Mesenchymal stem cell (in vitro differentiated cells and primary cell): ENCODE results near the gene HPS5.

Experiments
- DNase-seq: peaks from one replicate; pipeline ENCODE4 v3.0.0-alpha.2; 2013
- H2AFZ ChIP-seq: one replicate; pipeline ENCODE4 v1.6.1; 2013; ENCODE audit warnings: low read depth, mild to moderate bottlenecking, control low read depth, inconsistent platforms, low read length, moderate library complexity
- H2AK5ac ChIP-seq: 2 replicates; pipeline ENCODE4 v1.6.1; 2013; ENCODE audit warnings: low read length, moderate library complexity, mild to moderate bottlenecking, inconsistent platforms; ENCODE audit not compliant: severe bottlenecking
- H2BK120ac ChIP-seq: one replicate; pipeline ENCODE4 v1.6.1; 2013; ENCODE audit warnings: low read depth, mild to moderate bottlenecking, inconsistent platforms, low read length, moderate library complexity
- H2BK12ac ChIP-seq, 2 experiments: one replicate each; pipeline ENCODE4 v1.6.1; 2013; ENCODE audit warnings: inconsistent platforms in 2 of 2, low read length in 2 of 2, mild to moderate bottlenecking in 2 of 2, moderate library complexity in 2 of 2, control low read depth in 1 of 2
- H2BK15ac ChIP-seq: one replicate; pipeline ENCODE4 v1.6.1; 2013; ENCODE audit warnings: mild to moderate bottlenecking, low read depth, inconsistent platforms; ENCODE audit not compliant: poor library complexity, severe bottlenecking
- H2BK5ac ChIP-seq: 2 replicates; pipeline ENCODE4 v1.6.1; 2013; ENCODE audit warnings: low read depth, mild to moderate bottlenecking, low read length, control low read depth, inconsistent platforms; ENCODE audit not compliant: poor library complexity, severe bottlenecking
- H3K14ac ChIP-seq, 2 experiments: one replicate each; pipeline ENCODE4 v1.6.1; 2013; ENCODE audit warnings: inconsistent platforms in 2 of 2, low read length in 2 of 2, control low read depth in 1 of 2, mild to moderate bottlenecking in 1 of 2, moderate library complexity in 1 of 2
- H3K18ac ChIP-seq, 2 experiments: one replicate each; pipeline ENCODE4 v1.6.1; 2013; ENCODE audit warnings: inconsistent platforms in 2 of 2, low read length in 2 of 2, control low read depth in 1 of 2, low read depth in 1 of 2, mild to moderate bottlenecking in 1 of 2
- H3K23ac ChIP-seq, 2 experiments: one replicate each; pipeline ENCODE4 v1.6.1; 2013; ENCODE audit warnings: inconsistent platforms in 2 of 2, low read length in 2 of 2, mild to moderate bottlenecking in 2 of 2, moderate library complexity in 2 of 2, control low read depth in 1 of 2
- H3K27ac ChIP-seq: 2 replicates; pipeline ENCODE4 v1.5.1; 2013; ENCODE audit warnings: mild to moderate bottlenecking, moderate library complexity, low read length, control low read depth, inconsistent platforms; ENCODE audit not compliant: poor library complexity, severe bottlenecking
- H3K27me3 ChIP-seq, 2 experiments: 2 replicates each; pipeline versions ENCODE4 v1.6.1 to v1.7.0; 2013; ENCODE audit warnings: low read length in 2 of 2, mild to moderate bottlenecking in 2 of 2, moderate library complexity in 2 of 2, control low read depth in 1 of 2, inconsistent platforms in 1 of 2; ENCODE audit not compliant: control insufficient read depth in 1 of 2, insufficient read depth in 1 of 2
- H3K36me3 ChIP-seq, 2 experiments: 2 replicates each; pipeline versions ENCODE4 v1.6.1 to v1.7.0; 2013; ENCODE audit warnings: low read length in 2 of 2, control low read depth in 1 of 2, inconsistent platforms in 1 of 2, low read depth in 1 of 2, mild to moderate bottlenecking in 1 of 2; ENCODE audit not compliant: insufficient read depth in 2 of 2, control insufficient read depth in 1 of 2
- H3K4ac ChIP-seq, 2 experiments: one replicate each; pipeline ENCODE4 v1.6.1; 2013; ENCODE audit warnings: inconsistent platforms in 2 of 2, low read length in 2 of 2, mild to moderate bottlenecking in 2 of 2, moderate library complexity in 2 of 2, control low read depth in 1 of 2, low read depth in 1 of 2
- H3K4me1 ChIP-seq: 2 replicates; pipeline ENCODE4 v1.6.1; 2013; ENCODE audit warnings: low read depth, low read length, control low read depth; ENCODE audit not compliant: control insufficient read depth, insufficient read depth
- H3K4me2 ChIP-seq: 2 replicates; pipeline ENCODE4 v1.6.1; 2013; ENCODE audit warnings: low read length, mild to moderate bottlenecking, inconsistent platforms; ENCODE audit not compliant: poor library complexity, severe bottlenecking
- H3K4me3 ChIP-seq, 2 experiments: 2 replicates each; pipeline versions ENCODE4 v1.5.1 to v1.7.0; 2013; ENCODE audit warnings: low read length in 2 of 2, mild to moderate bottlenecking in 2 of 2, control low read depth in 1 of 2, low read depth in 1 of 2; ENCODE audit not compliant: insufficient read depth in 1 of 2
- H3K79me1 ChIP-seq: replicated peaks from 2 replicates; pipeline ENCODE4 v1.6.1; 2013; ENCODE audit warnings: mild to moderate bottlenecking, control low read depth, low read length, inconsistent platforms; ENCODE audit not compliant: poor library complexity, severe bottlenecking
- H3K9ac ChIP-seq: 2 replicates; pipeline ENCODE4 v1.7.0; 2013; ENCODE audit warnings: mild to moderate bottlenecking, low read length, moderate library complexity
- H3K9me3 ChIP-seq: 2 replicates; pipeline ENCODE4 v1.7.0; 2013; ENCODE audit warnings: mild to moderate bottlenecking, low read length; ENCODE audit not compliant: control insufficient read depth
- H4K8ac ChIP-seq: one replicate; pipeline ENCODE4 v1.6.1; 2013; ENCODE audit warnings: inconsistent platforms, mild to moderate bottlenecking, low read length, moderate library complexity
- H4K91ac ChIP-seq: one replicate; pipeline ENCODE4 v1.6.1; 2013; ENCODE audit warnings: mild to moderate bottlenecking, low read length, inconsistent platforms
- WGBS: methylation state at CpG from one replicate; pipeline ENCODE4 v1.1.7; 2013; ENCODE audit warnings: mixed read lengths; 5-methylcytosine and 5-hydroxymethylcytosine counted together

Gene HPS5

GRCh38 chr11:18332891-18333290 is 11.0 kb upstream of the HPS5 start:
- H2AK5ac ChIP-seq = no peak overlapping the region
- no peak overlapping the region for H4K91ac ChIP-seq
- no peak overlapping the region for H3K4me3 ChIP-seq
- H3K4me2 ChIP-seq = no peak overlapping the region
- H2BK15ac ChIP-seq = no peak overlapping the region
- H3K4ac ChIP-seq = no peak overlapping the region
- H3K79me1 ChIP-seq = peaks cover 14% of the 10 kb centered on the region
- no peaks in the 10 kb centered on the region for H3K9me3 ChIP-seq
- no peak overlapping the region for H2BK5ac ChIP-seq
- H2BK120ac ChIP-seq = no peak overlapping the region
- no peak for DNase-seq
- H3K4me1 ChIP-seq = peaks cover 2% of the 10 kb centered on the region
- WGBS = 100% methylated on average over 1 of the region's 3 CpGs
- no peak overlapping the region for H2AFZ ChIP-seq
- H2BK12ac ChIP-seq = no peak overlapping the region
- H3K27ac ChIP-seq = no peak overlapping the region
- H4K8ac ChIP-seq = no peak overlapping the region
- H3K36me3 ChIP-seq = peaks cover 27 to 87% of the 10 kb centered on the region in 2 experiments
- no peak overlapping the region for H3K23ac ChIP-seq
- no peak overlapping the region for H3K9ac ChIP-seq
- no peak overlapping the region for H3K14ac ChIP-seq
- H3K18ac ChIP-seq = no peak overlapping the region
- H3K27me3 ChIP-seq = no peaks in the 10 kb centered on the region

- no peak for DNase-seq
- Histone ChIP-seq H3K9me3 (no peaks in the 10 kb centered on the region), H3K36me3 (peaks cover 33 to 87% of the 10 kb centered on the region in 2 experiments), H2AFZ (no peak overlapping the region), H3K4ac (no peak overlapping the region), H3K79me1 (peaks cover 18% of the 10 kb centered on the region), H3K4me1 (peaks cover 2% of the 10 kb centered on the region), H2BK12ac (no peak overlapping the region), H3K14ac (no peak overlapping the region), H3K4me2 (no peak overlapping the region), H3K27me3 (no peaks in the 10 kb centered on the region), H2BK120ac (no peak overlapping the region), H3K27ac (no peak overlapping the region), H2BK15ac (no peak overlapping the region), H3K9ac (no peak overlapping the region), H3K4me3 (no peak overlapping the region), H2BK5ac (no peak overlapping the region), H4K91ac (no peak overlapping the region), H4K8ac (no peak overlapping the region), H3K18ac (no peak overlapping the region), H2AK5ac (no peak overlapping the region), H3K23ac (no peak overlapping the region)
- no CpG with 5 or more reads among the region's 1 CpG for WGBS
These were observed 10.4 kb upstream of the HPS5 start for GRCh38 chr11:18332302-18332701.

GRCh38 chr11:18330921-18331320 is 9.0 kb upstream of the HPS5 start:
- Histone ChIP-seq H3K23ac (no peak overlapping the region), H2BK12ac (no peak overlapping the region), H4K8ac (no peak overlapping the region), H2BK15ac (no peak overlapping the region), H2AFZ (no peak overlapping the region), H3K27me3 (no peaks in the 10 kb centered on the region), H3K36me3 (peaks cover 20 to 86% of the 10 kb centered on the region in 2 experiments), H3K27ac (no peak overlapping the region), H3K79me1 (peaks cover 17% of the 10 kb centered on the region), H4K91ac (no peak overlapping the region), H3K4me1 (peaks cover 2% of the 10 kb centered on the region), H3K4me3 (no peak overlapping the region), H3K4me2 (no peak overlapping the region), H3K4ac (no peak overlapping the region), H2BK5ac (no peak overlapping the region), H3K18ac (no peak overlapping the region), H3K9ac (no peak overlapping the region), H3K9me3 (no peaks in the 10 kb centered on the region), H2AK5ac (no peak overlapping the region), H3K14ac (no peak overlapping the region), H2BK120ac (no peak overlapping the region)
- 100% methylated on average over 6 of the region's 6 CpGs for WGBS
- DNase-seq = no peak

GRCh38 chr11:18329196-18329870 is 7.4 kb upstream of the HPS5 start:
- no peak overlapping the region for H3K4me3 ChIP-seq
- H4K91ac ChIP-seq = no peak overlapping the region
- no peaks in the 10 kb centered on the region for H3K9me3 ChIP-seq
- peaks cover 2% of the 10 kb centered on the region for H3K4me1 ChIP-seq
- no peak overlapping the region for H3K4me2 ChIP-seq
- H3K9ac ChIP-seq = no peak overlapping the region
- H3K14ac ChIP-seq = no peak overlapping the region
- H4K8ac ChIP-seq = no peak overlapping the region
- H3K27ac ChIP-seq = no peak overlapping the region
- H3K27me3 ChIP-seq = no peaks in the 10 kb centered on the region
- no peak for DNase-seq
- no peak overlapping the region for H2AK5ac ChIP-seq
- H3K4ac ChIP-seq = no peak overlapping the region
- no peak overlapping the region for H2BK15ac ChIP-seq
- H2BK120ac ChIP-seq = no peak overlapping the region
- no peak overlapping the region for H3K18ac ChIP-seq
- no peak overlapping the region for H2BK5ac ChIP-seq
- no peak overlapping the region for H2AFZ ChIP-seq
- peaks cover 12% of the 10 kb centered on the region for H3K79me1 ChIP-seq
- H3K36me3 ChIP-seq = peaks cover 20 to 86% of the 10 kb centered on the region in 2 experiments
- WGBS = 91% methylated on average over 4 of the region's 5 CpGs
- H3K23ac ChIP-seq = no peak overlapping the region
- H2BK12ac ChIP-seq = no peak overlapping the region
